C1 segment of cervical spinal cord (tissue), 14 donors: ENCODE measurements around the gene NPRL2.

Experiments used
- DNase-seq, 14 donors: peaks; one replicate each; lab custom pipeline; 2025; lab: John Stamatoyannopoulos, UW

The NPRL2 gene

DNA sequence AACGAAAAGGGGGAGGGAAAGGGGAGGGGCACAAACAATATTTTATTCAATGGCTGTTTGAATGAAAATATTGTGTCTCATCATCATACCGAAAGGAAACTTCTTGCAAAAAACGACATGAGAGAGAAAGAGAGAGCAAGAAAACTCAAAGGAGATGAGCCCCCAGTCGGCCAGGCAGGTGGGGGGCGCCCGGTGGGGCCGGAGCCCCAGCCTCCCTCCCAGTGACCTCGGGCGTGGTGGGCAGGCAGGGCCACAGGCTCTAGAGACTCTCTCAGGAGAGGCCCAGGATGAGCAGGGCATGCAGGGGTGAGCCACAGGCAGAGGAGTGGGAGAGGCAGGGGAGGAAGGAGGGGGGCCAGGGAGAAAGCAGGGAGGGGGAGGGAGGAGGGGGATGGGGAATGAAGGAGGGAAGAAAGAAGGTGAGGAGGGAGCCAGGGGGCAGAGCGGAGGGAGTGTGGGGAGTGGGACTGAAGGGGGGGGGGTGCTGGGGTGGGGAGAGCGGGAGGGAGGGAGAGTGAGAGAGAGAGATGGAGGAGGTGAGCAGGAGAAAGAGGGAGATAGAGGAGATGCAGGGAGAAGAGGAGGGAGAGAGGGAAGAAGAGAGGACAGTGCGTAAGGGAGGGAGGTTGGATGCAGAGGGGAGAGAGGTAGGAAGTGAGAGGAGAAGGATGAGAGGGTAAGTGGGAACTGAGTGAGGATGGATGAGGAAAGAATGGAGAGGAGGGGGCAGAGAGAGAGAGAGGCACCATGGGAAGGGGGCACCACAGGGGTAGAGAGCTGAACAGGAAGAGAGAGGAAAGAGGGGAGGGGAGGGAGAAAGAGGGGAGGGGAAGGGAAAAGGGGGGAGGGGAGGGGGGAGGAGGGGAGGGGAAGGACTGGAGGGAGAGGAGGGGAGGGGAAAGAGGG lies 22.8 kb upstream of the NPRL2 start:
- no peak for DNase-seq

- no peak for DNase-seq
Observed at GRCh38 chr3:50372349-50372748, 21.8 kb upstream of the NPRL2 start.

- no peak for DNase-seq
Observed at GRCh38 chr3:50371133-50371685, 20.6 kb upstream of the NPRL2 start.

- no peak for DNase-seq
Observed at GRCh38 chr3:50370594-50370993, 20.0 kb upstream of the NPRL2 start.

DNA sequence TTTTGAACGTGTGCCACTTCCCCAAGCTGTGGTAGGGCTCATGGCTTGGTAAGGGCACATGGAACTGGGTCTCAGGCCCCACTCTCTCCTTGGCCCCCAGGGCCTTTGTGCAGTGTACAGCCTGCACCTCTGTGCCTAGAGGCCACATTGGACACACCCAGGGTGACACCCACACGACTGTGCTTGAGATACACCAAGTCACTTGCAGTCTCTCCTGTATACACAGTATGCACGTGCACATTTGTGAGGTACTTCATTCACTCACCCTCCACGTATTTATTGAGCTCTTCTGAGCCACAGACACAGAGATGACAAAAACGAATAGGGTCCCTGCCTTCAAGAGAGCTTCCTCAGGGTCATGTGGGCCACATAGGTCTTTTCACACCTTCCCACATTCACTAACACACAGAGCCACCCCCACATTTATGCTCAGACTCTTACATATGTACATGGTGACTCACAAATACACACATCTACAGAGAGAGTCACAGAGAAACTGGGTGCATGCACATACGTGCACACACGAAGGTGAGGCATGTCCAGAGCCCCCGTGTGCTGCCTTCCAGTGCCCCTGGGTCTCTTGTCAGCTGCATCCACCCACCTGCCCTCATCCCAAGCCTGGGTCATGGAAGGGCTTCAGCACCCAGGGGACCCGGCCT lies 18.6 kb upstream of the NPRL2 start:
- no peak for DNase-seq

- DNase-seq = no peak
Observed at GRCh38 chr3:50365842-50366220, 15.3 kb upstream of the NPRL2 start.

DNA sequence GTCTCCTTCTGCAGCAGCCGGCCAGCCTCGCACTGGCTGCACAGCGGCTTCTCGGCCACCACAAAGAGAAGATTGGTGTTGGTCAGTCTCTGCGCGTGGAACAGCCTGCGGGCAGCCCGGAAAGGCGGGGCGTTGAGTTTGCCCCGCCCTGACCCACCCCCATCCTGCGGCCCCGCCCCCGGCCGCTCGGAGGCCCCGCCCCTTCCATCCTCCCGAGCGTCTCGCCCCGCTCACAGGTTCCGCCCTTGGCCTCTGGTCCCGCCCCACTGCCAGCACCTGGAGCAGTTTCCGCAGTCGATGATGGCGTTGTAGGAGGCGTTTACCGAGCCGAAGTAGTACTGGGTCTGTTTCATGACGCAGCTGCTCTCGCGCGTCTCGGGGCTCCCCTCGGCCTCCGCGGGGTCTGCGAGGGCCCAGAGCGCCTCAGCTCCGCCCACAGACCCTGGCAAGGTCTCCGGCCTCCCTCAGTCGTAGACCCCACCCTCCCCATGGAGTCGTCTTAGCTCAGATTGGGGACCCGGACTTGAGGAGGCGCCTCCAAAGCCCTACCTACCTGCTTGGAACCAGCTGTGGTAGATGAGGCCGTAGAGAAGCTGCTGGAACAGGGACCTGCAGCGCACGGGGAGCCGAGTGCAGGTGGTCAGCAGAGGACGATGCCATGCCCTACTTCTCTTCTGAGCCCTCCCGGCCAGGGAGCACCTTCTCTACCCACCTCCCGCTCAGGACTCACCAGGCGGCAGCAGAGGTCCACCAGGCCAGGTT lies 14.7 kb upstream of the NPRL2 start:
- DNase-seq = peak in 11 of 14 donors; percentile 6 to 64 (median 33)

- DNase-seq = no peak
Observed at GRCh38 chr3:50364573-50365079, 14.1 kb upstream of the NPRL2 start.

DNA sequence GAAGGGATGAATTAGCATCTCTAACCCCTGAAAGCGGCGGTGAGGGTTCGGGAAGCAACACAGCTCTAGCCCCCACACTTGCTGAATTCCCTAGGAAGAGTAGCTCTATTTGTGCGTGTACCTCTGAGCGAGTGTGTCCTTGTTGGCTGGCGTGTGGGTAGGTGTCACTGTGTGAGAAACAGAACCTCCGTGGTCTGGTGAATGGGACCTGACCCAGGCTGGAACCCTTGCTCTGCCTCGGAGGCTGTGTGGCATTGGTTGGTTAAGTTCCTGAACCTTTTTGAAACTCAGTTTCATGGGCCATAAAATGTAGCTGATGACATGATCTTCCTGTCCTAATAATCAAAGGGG lies 9.2 kb upstream of the NPRL2 start:
- DNase-seq = no peak

GRCh38 chr3:50358911-50359759 lies 8.6 kb upstream of the NPRL2 start, which contains the start of gene TMEM115:
TSS of gene TMEM115 (minus strand) at chr3:50359521. CDS start at chr3:50359063, 458 bp downstream.
- DNase-seq = peak; percentile 58 to 100 (median 97)

- DNase-seq = no peak
Observed at GRCh38 chr3:50358355-50358910, 7.9 kb upstream of the NPRL2 start.

GRCh38 chr3:50357481-50357880 lies 6.9 kb upstream of the NPRL2 start:
- no peak for DNase-seq

DNA sequence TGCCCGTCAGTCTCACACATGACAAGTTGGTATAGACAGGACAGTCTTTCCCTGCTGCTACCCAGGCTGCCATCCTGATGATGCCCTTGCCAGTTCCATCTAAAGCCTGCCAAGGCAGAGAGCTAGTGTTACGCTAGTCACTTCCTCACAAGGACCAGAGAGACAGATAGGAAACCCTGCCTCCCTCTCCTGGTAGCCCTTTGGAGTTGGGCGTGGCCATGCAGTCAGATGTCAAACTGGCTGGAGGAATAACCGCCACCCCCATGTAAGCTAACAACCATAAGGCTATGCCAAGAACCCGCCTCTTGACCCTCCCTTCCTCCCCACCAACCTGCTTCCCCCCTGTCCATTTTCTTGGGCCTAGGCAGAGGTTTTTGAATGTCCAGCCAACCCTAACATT lies 6.0 kb upstream of the NPRL2 start:
- no peak for DNase-seq

GRCh38 chr3:50355829-50356552 lies 5.4 kb upstream of the NPRL2 start:
- DNase-seq = no peak

DNA sequence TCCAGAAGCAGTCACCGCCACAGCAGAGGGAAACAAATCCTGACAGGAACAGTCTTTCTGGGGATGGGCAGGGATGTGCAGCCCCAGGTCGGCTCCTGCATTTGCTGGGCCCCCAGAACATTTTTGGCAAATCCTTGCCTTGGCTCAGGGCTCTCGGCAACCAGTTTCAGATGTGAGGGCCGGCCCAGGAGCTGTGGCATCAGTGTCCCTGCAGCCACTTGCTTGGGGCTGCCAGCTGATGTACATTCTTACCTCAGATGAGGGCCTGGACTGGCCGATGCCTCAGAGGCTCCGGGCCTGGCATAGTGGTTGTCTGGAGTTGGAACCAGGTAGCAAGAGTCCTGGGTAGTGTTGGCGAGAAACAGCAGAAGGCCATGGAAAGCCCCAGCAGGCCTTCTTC lies 4.3 kb upstream of the NPRL2 start:
- no peak for DNase-seq

DNA sequence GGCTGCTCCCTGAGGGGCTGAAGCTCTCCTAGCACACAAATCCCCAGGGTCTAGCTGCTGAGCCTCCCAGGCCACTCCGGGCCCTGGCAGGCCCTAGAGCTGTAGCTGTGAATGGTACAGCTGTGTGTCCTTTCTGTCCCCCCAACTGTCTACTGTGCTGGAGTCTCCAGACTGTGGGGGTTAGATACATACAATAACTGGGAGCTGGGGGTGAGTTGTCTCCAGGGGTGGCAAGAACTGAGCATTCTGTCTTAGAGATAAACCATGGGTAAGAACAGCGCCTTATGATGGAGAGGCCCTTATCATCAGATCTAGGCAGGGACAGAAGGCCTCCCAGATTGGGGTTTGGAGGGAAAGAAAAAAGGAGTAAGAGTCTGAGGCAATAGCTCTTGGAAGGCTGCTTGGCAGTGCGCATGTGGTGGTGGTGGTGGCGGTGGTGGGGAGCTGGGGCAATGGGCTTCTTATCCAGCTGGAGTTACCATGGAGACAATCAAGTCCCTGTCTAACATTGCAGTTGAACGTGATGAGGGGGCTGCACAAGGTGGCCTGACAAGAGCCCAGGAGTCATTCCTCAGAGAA lies 3.7 kb upstream of the NPRL2 start:
- DNase-seq = no peak

- no peak for DNase-seq
Observed at GRCh38 chr3:50353245-50354004, 2.9 kb upstream of the NPRL2 start.

GRCh38 chr3:50352781-50353180 lies 2.2 kb upstream of the NPRL2 start:
- no peak for DNase-seq

DNA sequence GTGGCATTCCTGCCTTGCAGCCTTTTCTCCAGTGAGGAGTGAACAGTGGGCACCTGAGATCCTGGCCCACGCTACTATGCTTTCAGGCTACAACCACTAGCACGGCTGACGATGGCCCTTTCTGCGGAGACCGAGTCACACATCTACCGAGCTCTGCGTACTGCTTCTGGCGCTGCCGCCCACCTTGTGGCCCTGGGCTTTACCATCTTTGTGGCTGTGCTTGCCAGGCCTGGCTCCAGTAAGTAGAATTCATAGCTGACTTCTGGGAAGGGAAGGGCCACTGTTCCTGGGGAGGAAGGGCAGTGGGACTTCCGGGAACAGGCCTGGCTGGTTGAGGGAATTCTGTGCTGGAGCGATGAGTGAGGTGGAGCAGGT lies 735 bp upstream of the NPRL2 start:
- DNase-seq = no peak
